ENCODE measurements around the gene TRMT44.

Gene TRMT44

DNA sequence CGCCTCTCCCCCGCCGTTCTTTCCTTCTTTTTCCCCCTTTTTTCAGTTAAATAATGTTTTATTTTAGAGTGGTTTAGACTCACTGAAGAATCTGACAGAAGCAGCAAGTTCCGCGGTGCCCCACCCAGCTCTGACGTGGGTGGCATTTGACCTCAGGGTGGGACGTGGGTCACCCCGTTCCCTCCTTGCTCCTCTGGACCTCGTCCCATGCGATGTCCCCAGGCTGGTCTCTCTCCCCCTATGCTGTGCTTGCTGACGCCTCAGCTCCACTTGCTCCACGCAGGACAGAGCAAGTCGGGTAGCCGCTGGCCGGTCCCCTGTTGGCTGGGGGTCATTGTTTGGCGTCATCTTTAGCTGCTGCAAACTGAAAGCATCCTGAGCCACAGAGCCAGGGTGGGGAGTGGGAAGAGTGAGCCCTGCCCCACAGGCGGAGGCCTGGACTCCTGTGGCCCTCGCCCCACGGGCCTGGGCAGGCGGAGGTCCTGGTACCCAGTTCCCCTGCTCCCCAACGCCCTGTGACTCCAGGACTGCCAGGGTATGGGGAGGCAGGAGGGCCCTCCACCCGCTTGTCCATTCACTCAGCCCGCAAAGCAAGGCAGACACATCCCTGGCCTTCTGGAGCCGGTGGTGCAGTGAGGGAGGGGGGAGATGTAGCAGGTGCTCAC, 30.8 kb downstream of the TRMT44 start:
- no peak for DNase-seq (ENCODE audit: low spot score)
- TF ChIP-seq, protein P1, sequence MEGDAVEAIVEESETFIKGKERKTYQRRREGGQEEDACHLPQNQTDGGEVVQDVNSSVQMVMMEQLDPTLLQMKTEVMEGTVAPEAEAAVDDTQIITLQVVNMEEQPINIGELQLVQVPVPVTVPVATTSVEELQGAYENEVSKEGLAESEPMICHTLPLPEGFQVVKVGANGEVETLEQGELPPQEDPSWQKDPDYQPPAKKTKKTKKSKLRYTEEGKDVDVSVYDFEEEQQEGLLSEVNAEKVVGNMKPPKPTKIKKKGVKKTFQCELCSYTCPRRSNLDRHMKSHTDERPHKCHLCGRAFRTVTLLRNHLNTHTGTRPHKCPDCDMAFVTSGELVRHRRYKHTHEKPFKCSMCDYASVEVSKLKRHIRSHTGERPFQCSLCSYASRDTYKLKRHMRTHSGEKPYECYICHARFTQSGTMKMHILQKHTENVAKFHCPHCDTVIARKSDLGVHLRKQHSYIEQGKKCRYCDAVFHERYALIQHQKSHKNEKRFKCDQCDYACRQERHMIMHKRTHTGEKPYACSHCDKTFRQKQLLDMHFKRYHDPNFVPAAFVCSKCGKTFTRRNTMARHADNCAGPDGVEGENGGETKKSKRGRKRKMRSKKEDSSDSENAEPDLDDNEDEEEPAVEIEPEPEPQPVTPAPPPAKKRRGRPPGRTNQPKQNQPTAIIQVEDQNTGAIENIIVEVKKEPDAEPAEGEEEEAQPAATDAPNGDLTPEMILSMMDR (IDR thresholded peaks at IDR 0.05; ENCODE audit: borderline replicate concordance, control extremely low read depth, extremely low read depth, insufficient read depth, missing control alignments) = no peak
- in situ Hi-C loops (cut with MboI; ENCODE audit: low sequenced_read_pairs, unreplicated experiment) = no loop called here

- in situ Hi-C loops (cut with MboI; ENCODE audit: low sequenced_read_pairs, unreplicated experiment) = no loop called here
- TF ChIP-seq, protein P1 (IDR thresholded peaks at IDR 0.05; ENCODE audit: borderline replicate concordance, control extremely low read depth, extremely low read depth, insufficient read depth, missing control alignments) = no peak
- no peak for DNase-seq (ENCODE audit: low spot score)
These were observed 31.6 kb downstream of the TRMT44 start for GRCh38 chr4:8472158-8472688.

GRCh38 chr4:8472689-8473197, 32.2 kb downstream of the TRMT44 start:
- in situ Hi-C loops (cut with MboI; ENCODE audit: low sequenced_read_pairs, unreplicated experiment) = no loop called here
- TF ChIP-seq, protein P1 (IDR thresholded peaks at IDR 0.05; ENCODE audit: borderline replicate concordance, control extremely low read depth, extremely low read depth, insufficient read depth, missing control alignments) = no peak
- no peak for DNase-seq (ENCODE audit: low spot score)

GRCh38 chr4:8473198-8473919, 32.8 kb downstream of the TRMT44 start:
- TF ChIP-seq, protein P1 (IDR thresholded peaks at IDR 0.05; ENCODE audit: borderline replicate concordance, control extremely low read depth, extremely low read depth, insufficient read depth, missing control alignments) = no peak
- in situ Hi-C loops (cut with MboI; ENCODE audit: low sequenced_read_pairs, unreplicated experiment) = no loop called here
- DNase-seq (ENCODE audit: low spot score) = no peak

GRCh38 chr4:8473920-8474590, 33.5 kb downstream of the TRMT44 start:
- in situ Hi-C loops (cut with MboI; ENCODE audit: low sequenced_read_pairs, unreplicated experiment) = no loop called here
- TF ChIP-seq, protein P1 (IDR thresholded peaks at IDR 0.05; ENCODE audit: borderline replicate concordance, control extremely low read depth, extremely low read depth, insufficient read depth, missing control alignments) = no peak
- no peak for DNase-seq (ENCODE audit: low spot score)

GRCh38 chr4:8474856-8475255, 34.3 kb downstream of the TRMT44 start:
- in situ Hi-C loops (cut with MboI; ENCODE audit: low sequenced_read_pairs, unreplicated experiment) = no loop called here
- TF ChIP-seq, protein P1 (IDR thresholded peaks at IDR 0.05; ENCODE audit: borderline replicate concordance, control extremely low read depth, extremely low read depth, insufficient read depth, missing control alignments) = no peak
- no peak for DNase-seq (ENCODE audit: low spot score)
